OCI-LY1 (cell line): Measurements from ENCODE around the gene DYNC1H1.

Experiments used
- H2AFZ ChIP-seq: fragments of 200-600 bp; sonication (generic), shearing (Covaris generic); 2 replicates; pipeline ENCODE4 v1.6.0; 2014; ENCODE audit warnings: antibody characterized with exemption, mild to moderate bottlenecking, low read length
- H3F3A ChIP-seq: fragments of 200-600 bp; sonication (generic), shearing (Covaris generic); 2 replicates; pipeline ENCODE4 v1.6.0; 2014; ENCODE audit warnings: mild to moderate bottlenecking, antibody characterized with exemption, low read length, moderate library complexity; ENCODE audit not compliant: insufficient read depth
- H3K27ac ChIP-seq: fragments of 200-600 bp; sonication (generic); 2 replicates; pipeline ENCODE4 v1.5.1; 2014; ENCODE audit warnings: low read length, mixed run types, mild to moderate bottlenecking, low read depth; ENCODE audit not compliant: poor library complexity, severe bottlenecking
- H3K27me3 ChIP-seq: fragments of 200-600 bp; sonication (generic); 2 replicates; pipeline ENCODE4 v1.6.0; 2014; ENCODE audit warnings: antibody characterized with exemption, mild to moderate bottlenecking, low read length, moderate library complexity; ENCODE audit not compliant: insufficient read depth
- H3K36me3 ChIP-seq: fragments of 200-600 bp; sonication (generic); 2 replicates; pipeline ENCODE4 v1.6.1; 2014; ENCODE audit warnings: mild to moderate bottlenecking, antibody characterized with exemption, low read length, moderate library complexity, mixed read lengths; ENCODE audit not compliant: insufficient read depth
- H3K4me1 ChIP-seq: fragments of 200-600 bp; sonication (generic); 2 replicates; pipeline ENCODE4 v1.5.1; 2014; ENCODE audit warnings: mild to moderate bottlenecking, low read length, moderate library complexity; ENCODE audit not compliant: insufficient read depth, severe bottlenecking
- H3K4me2 ChIP-seq: fragments of 200-600 bp; sonication (generic), shearing (Covaris generic); 2 replicates; pipeline ENCODE4 v1.6.1; 2014; ENCODE audit warnings: low read length
- H3K4me3 ChIP-seq: fragments of 200-600 bp; sonication (generic); 2 replicates; pipeline ENCODE4 v1.5.1; 2014; ENCODE audit warnings: low read length, low read depth, mild to moderate bottlenecking, mixed read lengths; ENCODE audit not compliant: poor library complexity, severe bottlenecking
- H3K79me2 ChIP-seq: fragments of 200-600 bp; shearing (Covaris generic); 2 replicates; pipeline ENCODE4 v1.6.1; 2016; ENCODE audit warnings: mixed run types, low read length, mixed read lengths; ENCODE audit not compliant: insufficient read depth
- H3K9ac ChIP-seq: fragments of 200-600 bp; sonication (generic), shearing (Covaris generic); 2 replicates; pipeline ENCODE4 v1.6.1; 2014; ENCODE audit warnings: mild to moderate bottlenecking, low read length, mixed read lengths
- H3K9me2 ChIP-seq: fragments of 200-600 bp; sonication (generic), shearing (Covaris generic); 2 replicates; pipeline ENCODE4 v1.6.1; 2014; ENCODE audit warnings: low read depth, mild to moderate bottlenecking, low read length, mixed read lengths
- H3K9me3 ChIP-seq: fragments of 200-600 bp; shearing (Covaris generic); 2 replicates; pipeline ENCODE4 v1.6.1; 2014; ENCODE audit warnings: low read length, mixed read lengths
- H4K20me1 ChIP-seq: fragments of 200-600 bp; sonication (generic), shearing (Covaris generic); 2 replicates; pipeline ENCODE4 v1.6.0; 2016; ENCODE audit warnings: mild to moderate bottlenecking, low read length; ENCODE audit not compliant: insufficient read depth
- CTCF ChIP-seq: fragments of 200-600 bp; sonication (generic), shearing (Covaris generic); IDR thresholded peaks from 2 replicates; pipeline ENCODE4 v1.5.1; 2017; ENCODE audit warnings: mild to moderate bottlenecking, antibody characterized with exemption, low read length, moderate library complexity, mixed read lengths
- EZH2 ChIP-seq: fragments of 200-600 bp; sonication (generic), shearing (Covaris generic); IDR thresholded peaks from 2 replicates; pipeline ENCODE4 v1.8.0; 2017; ENCODE audit warnings: borderline replicate concordance, mixed run types, mild to moderate bottlenecking, antibody characterized with exemption, low read length, moderate library complexity, mixed read lengths

The DYNC1H1 gene

DNA sequence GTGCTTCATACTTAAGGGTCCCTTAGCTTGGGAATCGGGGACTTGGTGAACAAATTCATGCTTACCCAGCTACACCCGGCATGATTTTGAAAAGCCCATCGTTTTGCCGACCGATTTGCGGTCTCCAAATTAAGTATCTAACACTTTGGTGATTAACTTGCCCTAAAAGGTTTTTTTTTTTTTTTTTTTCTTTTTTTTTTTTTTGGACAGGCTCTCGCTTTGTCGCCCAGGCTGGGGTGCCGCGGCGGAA lies 123.3 kb downstream of the DYNC1H1 start:
- Histone ChIP-seq H2AFZ (no peak overlapping the region), H3K79me2 (peaks cover 16% of the 10 kb centered on the region), H3K4me2 (peak overlapping the region; percentile 78), H3K9me2 (no peaks in the 10 kb centered on the region), H3K9me3 (no peaks in the 10 kb centered on the region), H4K20me1 (no peaks in the 10 kb centered on the region), H3K4me3 (peak overlapping the region; percentile 91), H3K4me1 (peaks cover 46% of the 10 kb centered on the region), H3K36me3 (peaks cover 37% of the 10 kb centered on the region), H3K27ac (peak overlapping the region; percentile 56), H3K27me3 (no peaks in the 10 kb centered on the region), H3F3A (no peaks in the 10 kb centered on the region), H3K9ac (peak overlapping the region; percentile 85)
- TF ChIP-seq CTCF = no peak
- TF ChIP-seq EZH2 = no peak

DNA sequence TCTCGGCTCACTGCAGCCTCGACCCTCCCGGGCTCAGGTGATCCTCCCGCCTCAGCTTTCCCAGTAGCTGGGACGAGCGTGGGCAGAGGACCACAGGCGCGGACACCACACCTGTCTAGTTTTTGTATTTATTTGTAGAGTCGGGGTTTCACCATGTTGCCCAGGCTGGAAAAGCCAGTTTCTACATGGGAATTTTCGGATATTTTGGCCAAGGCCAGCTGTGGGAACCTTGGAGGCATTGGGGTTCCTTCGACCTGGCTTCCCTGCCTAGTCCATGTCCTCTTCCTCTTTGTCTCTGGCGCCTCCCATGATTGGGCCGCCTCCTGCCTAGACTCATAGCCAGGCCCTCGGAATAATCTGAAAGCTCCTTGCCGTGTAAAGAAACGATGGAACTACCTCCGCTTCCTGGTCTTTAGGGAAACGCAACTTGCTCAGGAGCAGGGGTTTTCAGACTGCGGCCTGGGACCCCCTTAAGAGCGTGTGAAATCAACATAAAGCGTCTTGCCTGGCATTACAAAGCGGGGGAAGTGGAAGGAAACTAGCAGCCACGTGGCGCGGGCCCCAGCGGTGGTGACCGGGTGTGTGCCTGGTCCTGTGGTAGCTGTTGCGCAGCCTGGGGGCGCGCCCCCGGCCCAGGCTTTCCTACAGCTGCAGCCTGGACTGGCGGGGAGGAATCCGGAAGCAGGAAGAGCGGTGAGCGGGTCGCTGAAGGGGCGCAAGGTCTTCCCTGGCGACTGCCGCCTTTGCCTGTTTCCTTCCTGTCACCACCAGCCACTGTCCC lies 123.8 kb downstream of the DYNC1H1 start:
- Histone ChIP-seq H3K79me2 (peaks cover 16% of the 10 kb centered on the region), H3K27ac (peak overlapping the region; percentile 56), H3K36me3 (peaks cover 32% of the 10 kb centered on the region), H3K27me3 (no peaks in the 10 kb centered on the region), H4K20me1 (no peaks in the 10 kb centered on the region), H3F3A (no peaks in the 10 kb centered on the region), H3K4me2 (peak overlapping the region; percentile 78), H3K4me1 (peaks cover 43% of the 10 kb centered on the region), H3K9me3 (no peaks in the 10 kb centered on the region), H3K9me2 (no peaks in the 10 kb centered on the region), H3K9ac (peak overlapping the region; percentile 85), H2AFZ (no peak overlapping the region), H3K4me3 (peak overlapping the region; percentile 91)
- TF ChIP-seq EZH2 (no peak), CTCF (no peak)

DNA sequence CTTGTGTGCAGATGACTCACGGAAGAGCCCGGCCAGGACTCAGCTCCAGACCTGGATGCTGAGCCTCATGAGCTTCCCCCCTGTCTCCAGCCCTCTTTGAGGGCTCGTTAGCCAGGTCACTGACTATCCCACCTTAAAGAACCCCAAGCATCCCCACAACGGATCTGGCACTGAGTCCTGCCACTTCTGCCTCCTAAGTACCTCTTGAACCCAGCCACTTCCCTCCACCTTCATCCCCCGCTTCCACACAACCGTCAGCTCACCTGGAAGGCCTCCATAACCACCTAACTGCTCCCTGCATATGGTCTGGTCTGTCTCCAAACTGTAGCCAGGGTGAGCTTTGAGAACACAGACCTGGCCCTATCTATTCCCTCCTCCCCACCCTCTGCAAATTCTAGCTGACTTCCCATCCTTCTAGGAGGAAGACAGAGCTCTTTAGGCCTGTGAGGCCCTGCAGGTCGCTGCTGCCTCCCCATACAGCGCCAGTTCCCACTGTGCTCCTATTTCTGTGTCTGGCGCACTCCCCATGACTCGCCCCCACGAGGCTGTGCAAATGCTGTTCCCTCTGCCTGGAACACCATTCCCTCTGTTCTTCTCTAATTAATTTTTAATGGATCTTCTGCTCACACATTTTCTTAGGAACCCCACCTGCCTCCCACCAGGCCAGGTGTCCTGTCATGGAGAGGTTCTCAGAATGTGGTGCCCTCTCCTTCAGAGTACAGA lies 125.4 kb downstream of the DYNC1H1 start:
- Histone ChIP-seq H3K27me3 (no peaks in the 10 kb centered on the region), H3K4me2 (no peak overlapping the region), H3F3A (no peaks in the 10 kb centered on the region), H3K79me2 (peaks cover 16% of the 10 kb centered on the region), H2AFZ (no peak overlapping the region), H3K9me3 (no peaks in the 10 kb centered on the region), H3K4me3 (no peak overlapping the region), H3K9ac (no peak overlapping the region), H4K20me1 (no peaks in the 10 kb centered on the region), H3K9me2 (no peaks in the 10 kb centered on the region), H3K4me1 (peaks cover 28% of the 10 kb centered on the region), H3K27ac (no peak overlapping the region), H3K36me3 (peaks cover 16% of the 10 kb centered on the region)
- no peak for TF ChIP-seq CTCF
- TF ChIP-seq EZH2 = no peak
